Smooth muscle cell (in vitro differentiated cells): ENCODE measurements around the gene CAMTA2. TPM values are rescaled to one million over a fixed set of nuclear protein-coding genes. Genes with fewer than 3 reads are reported as not detected.
"Not testable (repeated sequence)": the region's sequence is repeated elsewhere in the genome, so short reads cannot be mapped to it uniquely, and the experiment has no call there.

Experiments used
- DNase-seq: peaks from one replicate; lab custom pipeline; 2025; ENCODE audit not compliant: unreplicated experiment; lab: John Stamatoyannopoulos, UW
- H2AFZ ChIP-seq: fragments of 200-600 bp; sonication (generic); 2 replicates; pipeline ENCODE4 v1.6.0; 2016; ENCODE audit warnings: antibody characterized with exemption, low read depth, mild to moderate bottlenecking
- H3F3A ChIP-seq: fragments of 200-600 bp; sonication (generic); 2 replicates; pipeline ENCODE4 v1.6.0; 2017; ENCODE audit warnings: antibody characterized with exemption, low read depth
- H3K27ac ChIP-seq: fragments of 200-600 bp; sonication (generic); 2 replicates; pipeline ENCODE4 v1.5.1; 2016; ENCODE audit warnings: low read depth, mild to moderate bottlenecking
- H3K27me3 ChIP-seq: fragments of 200-600 bp; sonication (generic); 2 replicates; pipeline ENCODE4 v1.6.1; 2016; ENCODE audit warnings: low read depth, mild to moderate bottlenecking
- H3K36me3 ChIP-seq: fragments of 200-600 bp; sonication (generic); 2 replicates; pipeline ENCODE4 v1.5.1; 2016; ENCODE audit warnings: low read depth
- H3K4me1 ChIP-seq: fragments of 200-600 bp; sonication (generic); 2 replicates; pipeline ENCODE4 v1.5.1; 2016; ENCODE audit warnings: low read depth
- H3K4me2 ChIP-seq: fragments of 200-600 bp; sonication (generic); 2 replicates; pipeline ENCODE4 v1.6.0; 2016; ENCODE audit warnings: mild to moderate bottlenecking
- H3K4me3 ChIP-seq: fragments of 200-600 bp; sonication (generic); 2 replicates; pipeline ENCODE4 v1.5.1; 2016; ENCODE audit warnings: mild to moderate bottlenecking
- H3K79me2 ChIP-seq: fragments of 200-600 bp; sonication (generic); 2 replicates; pipeline ENCODE4 v1.6.0; 2016; ENCODE audit warnings: low read depth, mild to moderate bottlenecking
- H3K9ac ChIP-seq: fragments of 200-600 bp; sonication (generic); 2 replicates; pipeline ENCODE4 v1.6.0; 2016; ENCODE audit warnings: low read depth
- H3K9me3 ChIP-seq: fragments of 200-600 bp; sonication (generic); replicated peaks from 2 replicates; pipeline ENCODE4 v1.5.1; 2016; ENCODE audit warnings: low read depth
- H4K20me1 ChIP-seq: fragments of 200-600 bp; sonication (generic); 2 replicates; pipeline ENCODE4 v1.6.0; 2016; ENCODE audit warnings: low read depth
- CTCF ChIP-seq: fragments of 200-600 bp; sonication (generic); IDR thresholded peaks from 2 replicates; pipeline ENCODE4 v1.5.1; 2017; ENCODE audit warnings: borderline replicate concordance, mild to moderate bottlenecking, antibody characterized with exemption; ENCODE audit not compliant: insufficient read depth, poor library complexity, severe bottlenecking
- WGBS: methylation state at CpG from one replicate; pipeline ENCODE4 v1.1.7; 2016; ENCODE audit warnings: low lambda C conversion rate; 5-methylcytosine and 5-hydroxymethylcytosine counted together
- polyA plus RNA-seq: library from polyadenylated mRNA; unstranded; fragments of >200 nt; fragmentation: Nextera tagmentation; extraction: Ambion mirVana; gene quantifications from 2 replicates; pipeline ENCODE4 v1.2.1, GENCODE V29; 2016
- total RNA-seq: library from RNA; depleted of rRNA; stranded (reverse); fragments of >200 nt; gene quantifications from 2 replicates; pipeline ENCODE4 v1.2.3, GENCODE V29; 2014

The CAMTA2 gene
- total and polyA plus RNA-seq, 2 experiments from 2014 or later, result 5.1 to 26.2 TPM

GRCh38 chr17:4932756-4933155 lies 54.7 kb downstream of the CAMTA2 start:
- H3K4me3 ChIP-seq, result no peak overlapping the region
- H3K9me3 ChIP-seq, result no peaks in the 10 kb centered on the region
- no peaks in the 10 kb centered on the region for H3K27me3 ChIP-seq
- no peaks in the 10 kb centered on the region for H4K20me1 ChIP-seq
- H3K79me2 ChIP-seq, result no peaks in the 10 kb centered on the region
- H3K4me2 ChIP-seq, result no peak overlapping the region
- WGBS, result 88% methylated on average over 12 of the region's 12 CpGs
- no peak overlapping the region for H2AFZ ChIP-seq
- no peak for DNase-seq
- no peak overlapping the region for H3K27ac ChIP-seq
- no peaks in the 10 kb centered on the region for H3K36me3 ChIP-seq
- no peaks in the 10 kb centered on the region for H3F3A ChIP-seq
- no peak for TF ChIP-seq CTCF
- no peak overlapping the region for H3K9ac ChIP-seq
- no peaks in the 10 kb centered on the region for H3K4me1 ChIP-seq

- no peak for TF ChIP-seq CTCF
- WGBS, result 90% methylated on average over 14 of the region's 14 CpGs
- H3K4me1 ChIP-seq, result no peaks in the 10 kb centered on the region
- DNase-seq, result no peak
- no peak within 1 kb of the TSS for H3K4me3 ChIP-seq
- H3K27me3 ChIP-seq, result no peaks in the 10 kb centered on the region
- no peaks in the 10 kb centered on the region for H3K36me3 ChIP-seq
- no peak within 1 kb of the TSS for H3K9ac ChIP-seq
- no peaks in the 10 kb centered on the region for H3K9me3 ChIP-seq
- H3K79me2 ChIP-seq, result no peaks in the 10 kb centered on the region
- no peak within 1 kb of the TSS for H3K27ac ChIP-seq
- H3F3A ChIP-seq, result no peaks in the 10 kb centered on the region
- no peak within 1 kb of the TSS for H2AFZ ChIP-seq
- no peaks in the 10 kb centered on the region for H4K20me1 ChIP-seq
- H3K4me2 ChIP-seq, result no peak within 1 kb of the TSS
Observed at GRCh38 chr17:4931963-4932362, 55.5 kb downstream of the CAMTA2 start, which contains the start of gene GP1BA. Gene GP1BA (plus strand): TSS chr17:4932277. CDS start chr17:4932605, 328 bp downstream.

- H3K4me1 ChIP-seq, result no peaks in the 10 kb centered on the region
- H3F3A ChIP-seq, result no peaks in the 10 kb centered on the region
- WGBS, result 97% methylated on average over 18 of the region's 18 CpGs
- H3K27me3 ChIP-seq, result no peaks in the 10 kb centered on the region
- no peaks in the 10 kb centered on the region for H4K20me1 ChIP-seq
- DNase-seq, result no peak
- H3K36me3 ChIP-seq, result no peaks in the 10 kb centered on the region
- H3K9ac ChIP-seq, result no peak overlapping the region
- no peaks in the 10 kb centered on the region for H3K79me2 ChIP-seq
- no peaks in the 10 kb centered on the region for H3K9me3 ChIP-seq
- no peak overlapping the region for H3K27ac ChIP-seq
- no peak overlapping the region for H3K4me3 ChIP-seq
- no peak overlapping the region for H3K4me2 ChIP-seq
- no peak for TF ChIP-seq CTCF
- H2AFZ ChIP-seq, result no peak overlapping the region
Observed at GRCh38 chr17:4928881-4929280, 58.6 kb downstream of the CAMTA2 start.

GRCh38 chr17:4926577-4927335 lies 60.7 kb downstream of the CAMTA2 start:
- DNase-seq, H3K36me3 ChIP-seq, H3K27me3 ChIP-seq, H3F3A ChIP-seq, H2AFZ ChIP-seq, H4K20me1 ChIP-seq, H3K79me2 ChIP-seq, H3K4me3 ChIP-seq, H3K27ac ChIP-seq, H3K4me1 ChIP-seq, H3K9ac ChIP-seq, H3K4me2 ChIP-seq, H3K9me3 ChIP-seq: not testable (repeated sequence)
- 87% methylated on average over 24 of the region's 24 CpGs for WGBS
